CD4-positive, alpha-beta T cell (primary cell): ENCODE data around the gene PDLIM7. TPM values are rescaled to one million over a fixed set of nuclear protein-coding genes. Genes with fewer than 3 reads are reported as not detected.

Experiments used
- ATAC-seq: fragments of 200-7000 bp; cut with Tn5 transposase; one replicate; pipeline ENCODE4 v1.10.0; 2022; ENCODE audit warnings: mild to moderate bottlenecking; ENCODE audit not compliant: poor library complexity
- CTCF ChIA-PET: fragments of 350-600 bp; sonication (Branson Sonifier 250); formaldehyde crosslinking; loops from one replicate; lab custom pipeline; 2021; ENCODE audit warnings: antibody characterized with exemption, inconsistent platforms; lab: Charles Lee
- POLR2A ChIA-PET: fragments of 350-600 bp; sonication (Branson Sonifier 250); formaldehyde crosslinking; loops from one replicate; lab custom pipeline; 2021; ENCODE audit warnings: antibody characterized with exemption, inconsistent platforms; lab: Charles Lee
- DNase-seq, 14 experiments: peaks; one replicate each; pipeline ENCODE4 v3.0.0-alpha.2; 2013 to 2020; ENCODE audit warnings: mixed read lengths in 2 of 14
- H3K27ac ChIP-seq, 2 donors: one replicate each; pipeline versions ENCODE4 v1.5.1 to v1.7.0; 2013; ENCODE audit warnings: low read length in 2 of 2, low read depth in 1 of 2, mild to moderate bottlenecking in 1 of 2
- H3K27me3 ChIP-seq, 2 experiments: 1 replicate in 1 of 2; 2 replicates in 1 of 2; pipeline versions ENCODE4 v1.6.1 to v1.7.0; 2013; ENCODE audit warnings: low read length in 2 of 2, control low read depth in 1 of 2, mild to moderate bottlenecking in 1 of 2, moderate library complexity in 1 of 2; ENCODE audit not compliant: insufficient read depth in 2 of 2, control insufficient read depth in 1 of 2
- H3K36me3 ChIP-seq: one replicate; pipeline ENCODE4 v1.6.1; 2013; ENCODE audit warnings: low read length, control low read depth; ENCODE audit not compliant: insufficient read depth
- H3K4me1 ChIP-seq: one replicate; pipeline ENCODE4 v1.6.1; 2013; ENCODE audit warnings: low read length, control low read depth; ENCODE audit not compliant: insufficient read depth
- H3K4me3 ChIP-seq: one replicate; pipeline ENCODE4 v1.5.1; 2013; ENCODE audit warnings: mild to moderate bottlenecking, low read length, moderate library complexity
- H3K9me3 ChIP-seq, 2 experiments: 1 replicate in 1 of 2; 2 replicates in 1 of 2; pipeline versions ENCODE4 v1.6.1 to v1.7.0; 2013; ENCODE audit warnings: low read length in 2 of 2, mild to moderate bottlenecking in 2 of 2, control low read depth in 1 of 2, moderate library complexity in 1 of 2; ENCODE audit not compliant: control insufficient read depth in 1 of 2, insufficient read depth in 1 of 2
- H3K27ac Mint-ChIP-seq: one replicate; pipeline ENCODE4 v1.8.0; 2020; ENCODE audit warnings: mixed read lengths
- H3K27me3 Mint-ChIP-seq: one replicate; pipeline ENCODE4 v1.8.0; 2021; ENCODE audit warnings: mixed read lengths
- H3K36me3 Mint-ChIP-seq: one replicate; pipeline ENCODE4 v1.8.0; 2021; ENCODE audit warnings: low read depth, mixed read lengths
- H3K4me1 Mint-ChIP-seq: one replicate; pipeline ENCODE4 v1.8.0; 2021; ENCODE audit warnings: low read depth, mixed read lengths
- H3K4me3 Mint-ChIP-seq: one replicate; pipeline ENCODE4 v1.8.0; 2020; ENCODE audit warnings: mild to moderate bottlenecking, mixed read lengths
- H3K9me3 Mint-ChIP-seq: one replicate; pipeline ENCODE4 v1.8.0; 2020; ENCODE audit warnings: mixed read lengths
- intact Hi-C, 2 experiments: fragments of 100-400 bp; cut with DNase I in 1 of 2; cut with micrococcal nuclease in 1 of 2; formaldehyde crosslinking; loops; one replicate each; pipeline versions ENCODE4 v1.15.1 to v1.9.0; 2023 to 2025; cut with DNase I, micrococcal nuclease
- total RNA-seq, 174 experiments: library from RNA in 2 of 174; stranded (reverse) in 2 of 174; gene quantifications; one replicate each; pipeline ENCODE4 v1.2.3 and lab custom pipeline; 2021 to 2026
- TF ChIP-seq, protein P1 (sequence below): fragments of 200-600 bp; IDR thresholded peaks from one replicate; pipeline ENCODE4 v1.8.0; 2022; ENCODE audit warnings: antibody characterized with exemption, mild to moderate bottlenecking

PDLIM7 gene
- total RNA-seq, 2 experiments from 2014 or later: 5.2 to 6.0 TPM

DNA sequence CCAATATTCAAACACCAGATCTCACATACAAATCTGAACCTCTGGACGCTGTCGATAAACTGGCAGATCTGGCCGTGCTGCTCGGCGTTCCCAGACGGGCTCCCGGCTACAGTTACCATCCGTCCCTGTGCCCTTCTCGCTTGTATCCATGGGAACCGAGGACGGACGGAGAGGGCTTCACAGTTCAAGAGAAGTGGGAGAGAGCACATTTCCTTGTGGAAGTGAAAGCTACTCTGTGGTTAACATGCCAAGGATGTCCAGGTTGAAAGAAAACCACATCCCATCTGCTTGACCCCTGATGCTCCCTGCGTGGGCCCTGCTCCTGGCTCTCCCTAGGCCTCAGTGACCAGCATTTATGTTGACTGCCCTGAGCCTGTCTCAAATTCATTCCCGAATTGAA, 17.6 kb downstream of the PDLIM7 start:
- POLR2A ChIA-PET: interaction anchor here (1.9 kb wide), 1 partner anchor 18 kb away, joined by 6 read pairs; the partner anchor contains the start of gene PDLIM7
- intact Hi-C loops: no loop called here
- Histone ChIP-seq H3K9me3 (no peaks in the 10 kb centered on the region), H3K27me3 (no peaks in the 10 kb centered on the region), H3K4me3 (no peak overlapping the region), H3K36me3 (no peaks in the 10 kb centered on the region), H3K4me1 (peaks cover 20% of the 10 kb centered on the region), H3K27ac (no peak overlapping the region)
- Mint-ChIP-seq H3K27me3 (no peaks in the 10 kb centered on the region), H3K27ac (peak overlapping the region; percentile 87), H3K36me3 (no peaks in the 10 kb centered on the region), H3K4me1 (peaks cover 30% of the 10 kb centered on the region), H3K4me3 (no peak overlapping the region), H3K9me3 (no peaks in the 10 kb centered on the region)
- DNase-seq (no peak), ATAC-seq (no peak)
- CTCF ChIA-PET: interaction anchor here (1.1 kb wide), 1 partner anchor 89 kb away, joined by 3 read pairs; no protein-coding TSS in a partner anchor
- TF ChIP-seq, protein P1, sequence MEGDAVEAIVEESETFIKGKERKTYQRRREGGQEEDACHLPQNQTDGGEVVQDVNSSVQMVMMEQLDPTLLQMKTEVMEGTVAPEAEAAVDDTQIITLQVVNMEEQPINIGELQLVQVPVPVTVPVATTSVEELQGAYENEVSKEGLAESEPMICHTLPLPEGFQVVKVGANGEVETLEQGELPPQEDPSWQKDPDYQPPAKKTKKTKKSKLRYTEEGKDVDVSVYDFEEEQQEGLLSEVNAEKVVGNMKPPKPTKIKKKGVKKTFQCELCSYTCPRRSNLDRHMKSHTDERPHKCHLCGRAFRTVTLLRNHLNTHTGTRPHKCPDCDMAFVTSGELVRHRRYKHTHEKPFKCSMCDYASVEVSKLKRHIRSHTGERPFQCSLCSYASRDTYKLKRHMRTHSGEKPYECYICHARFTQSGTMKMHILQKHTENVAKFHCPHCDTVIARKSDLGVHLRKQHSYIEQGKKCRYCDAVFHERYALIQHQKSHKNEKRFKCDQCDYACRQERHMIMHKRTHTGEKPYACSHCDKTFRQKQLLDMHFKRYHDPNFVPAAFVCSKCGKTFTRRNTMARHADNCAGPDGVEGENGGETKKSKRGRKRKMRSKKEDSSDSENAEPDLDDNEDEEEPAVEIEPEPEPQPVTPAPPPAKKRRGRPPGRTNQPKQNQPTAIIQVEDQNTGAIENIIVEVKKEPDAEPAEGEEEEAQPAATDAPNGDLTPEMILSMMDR: no peak

DNA sequence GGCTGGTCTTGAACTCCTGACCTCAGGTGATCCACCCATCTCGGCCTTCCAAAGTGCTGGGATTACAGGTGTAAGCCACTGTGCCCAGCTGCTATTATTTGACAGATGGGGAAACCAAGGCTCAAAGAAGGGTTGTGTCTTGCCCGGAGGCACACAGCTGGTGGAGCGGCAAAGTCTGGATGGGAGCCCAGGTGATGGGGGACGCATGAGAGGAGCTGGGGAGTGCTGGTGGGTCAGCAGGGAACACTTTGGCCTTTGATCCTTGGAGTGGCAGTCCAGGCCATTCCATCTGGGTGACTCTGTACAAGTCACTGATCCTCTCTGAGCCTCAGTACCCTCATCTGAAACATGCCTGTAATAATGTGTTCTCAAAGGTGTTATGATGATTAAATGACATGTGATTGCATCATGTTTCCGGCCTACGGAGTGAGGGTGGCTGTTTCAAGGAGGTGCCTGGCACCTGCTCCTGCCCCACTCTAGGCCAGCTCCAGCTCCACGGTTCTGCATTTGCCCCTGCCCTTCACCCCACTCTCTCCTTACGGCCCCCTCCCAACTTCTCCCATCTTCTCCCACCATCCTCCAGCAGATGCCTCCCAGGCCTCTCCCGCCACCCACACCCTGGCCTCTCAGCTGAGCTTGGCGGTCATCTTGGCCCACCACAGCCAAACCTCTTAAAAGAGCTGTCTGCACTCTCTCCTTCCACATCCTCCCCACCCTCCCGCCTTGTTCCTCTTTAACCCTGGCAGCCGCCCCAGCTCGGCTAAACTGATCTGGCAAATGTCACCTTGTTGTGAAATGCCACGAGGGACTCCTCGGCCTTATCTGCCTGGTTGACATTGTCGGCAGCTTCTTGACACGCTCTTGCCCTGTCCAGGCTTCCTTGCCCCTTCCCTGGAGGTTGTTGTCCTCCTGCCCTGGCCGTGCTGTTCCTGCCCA, 18.4 kb downstream of the PDLIM7 start:
- H3K27me3 Mint-ChIP-seq: peaks cover 5% of the 10 kb centered on the region
- no peaks in the 10 kb centered on the region for H3K27me3 ChIP-seq
- no peaks in the 10 kb centered on the region for H3K36me3 ChIP-seq
- no peak overlapping the region for H3K4me3 ChIP-seq
- peak overlapping the region; percentile 87 for H3K27ac Mint-ChIP-seq
- TF ChIP-seq, protein P1: no peak
- intact Hi-C loops: no loop called here
- POLR2A ChIA-PET: interaction anchor here (0.9 to 1.9 kb wide), 3 partner anchors 19 to 53 kb away, joined by 3 to 6 read pairs (median 5); partner anchors contain the start of genes GRK6 and PDLIM7
- no peaks in the 10 kb centered on the region for H3K36me3 Mint-ChIP-seq
- no peaks in the 10 kb centered on the region for H3K9me3 ChIP-seq
- H3K4me1 Mint-ChIP-seq: peaks cover 34% of the 10 kb centered on the region
- no peaks in the 10 kb centered on the region for H3K9me3 Mint-ChIP-seq
- H3K4me1 ChIP-seq: peaks cover 28% of the 10 kb centered on the region
- CTCF ChIA-PET: interaction anchor here (0.9 to 1.1 kb wide), 2 partner anchors 74 to 88 kb away, joined by 3 read pairs; no protein-coding TSS in a partner anchor
- no peak overlapping the region for H3K4me3 Mint-ChIP-seq
- DNase-seq (peak in 3 of 14 experiments; percentile 35 to 53 (median 37)), ATAC-seq (peak; percentile 85)
- no peak overlapping the region for H3K27ac ChIP-seq

DNA sequence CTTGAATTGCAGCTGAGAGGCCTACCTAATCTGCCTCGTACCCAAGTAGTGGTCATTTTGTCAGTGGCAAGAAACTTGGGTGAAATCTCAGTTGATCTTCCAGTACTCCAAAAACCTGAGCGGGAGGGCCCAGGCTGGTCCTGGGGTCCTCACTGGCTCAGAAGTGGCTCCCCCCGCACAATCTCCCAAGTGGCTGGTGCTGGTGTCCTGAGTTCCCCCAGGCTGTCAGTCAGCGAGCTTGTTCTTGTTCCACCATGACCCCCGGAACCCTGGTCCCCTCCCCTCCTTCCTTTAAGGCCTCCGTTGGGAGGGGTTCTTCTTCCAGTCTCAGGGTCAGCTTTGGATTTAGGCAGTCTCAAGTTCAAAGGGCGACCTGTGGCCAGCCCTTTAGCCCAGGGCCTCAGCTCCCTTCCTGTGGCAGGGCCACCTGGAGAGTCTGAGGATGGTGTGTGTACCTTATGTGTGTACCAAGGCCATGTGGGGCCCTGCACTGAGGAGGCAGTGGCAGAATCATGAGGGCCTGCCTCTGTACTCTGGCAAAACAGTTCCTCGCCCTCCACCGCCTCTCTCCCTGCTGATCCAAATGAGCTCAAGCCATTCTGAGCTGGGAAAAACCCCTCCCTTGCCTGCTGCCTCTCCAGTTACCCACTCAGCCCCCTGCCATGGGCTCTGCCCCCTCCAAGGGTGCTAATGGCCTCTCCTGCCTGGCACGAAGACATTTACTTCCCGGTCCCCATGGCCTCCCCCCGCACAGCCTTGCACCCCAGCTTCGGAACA, 19.5 kb downstream of the PDLIM7 start:
- no peaks in the 10 kb centered on the region for H3K36me3 ChIP-seq
- CTCF ChIA-PET: interaction anchor here (0.9 kb wide), 1 partner anchor 73 kb away, joined by 3 read pairs; no protein-coding TSS in a partner anchor
- peaks cover 36% of the 10 kb centered on the region for H3K4me1 Mint-ChIP-seq
- DNase-seq (no peak), ATAC-seq (no peak)
- H3K36me3 Mint-ChIP-seq: no peaks in the 10 kb centered on the region
- TF ChIP-seq, protein P1: no peak
- peak overlapping the region; percentile 17 for H3K27ac Mint-ChIP-seq
- peak overlapping the region; percentile 34 for H3K4me3 Mint-ChIP-seq
- peaks cover 6% of the 10 kb centered on the region for H3K27me3 Mint-ChIP-seq
- no peak overlapping the region for H3K4me3 ChIP-seq
- no peaks in the 10 kb centered on the region for H3K9me3 ChIP-seq
- no peak overlapping the region for H3K27ac ChIP-seq
- intact Hi-C loops: no loop called here
- POLR2A ChIA-PET: interaction anchor here (0.9 to 1.2 kb wide), 3 partner anchors 31 to 52 kb away, joined by 3 to 5 read pairs (median 3); partner anchors contain the start of gene GRK6
- H3K27me3 ChIP-seq: no peaks in the 10 kb centered on the region
- H3K4me1 ChIP-seq: peaks cover 30% of the 10 kb centered on the region
- H3K9me3 Mint-ChIP-seq: no peaks in the 10 kb centered on the region
